AG10803 (cell line): ENCODE data around the gene GPC5.

Source experiments
- DNase-seq: peaks from one replicate; pipeline ENCODE4 v3.0.0; 2010; ENCODE audit warnings: low read depth
- H3K4me3 ChIP-seq: 2 replicates; pipeline ENCODE4 v1.5.1; 2011; ENCODE audit warnings: mild to moderate bottlenecking, low read length, control low read depth
- CTCF ChIP-seq: conservative IDR thresholded peaks from 2 replicates; pipeline ENCODE4 v1.5.1; 2011; ENCODE audit warnings: mild to moderate bottlenecking, low read length, control low read depth, inconsistent platforms

GPC5 gene

GRCh38 chr13:92256211-92256610 lies 857.8 kb downstream of the GPC5 start:
- TF ChIP-seq CTCF, result no peak
- no peak overlapping the region for H3K4me3 ChIP-seq
- DNase-seq, result no peak

- H3K4me3 ChIP-seq, result no peak overlapping the region
- DNase-seq, result no peak
Measured at GRCh38 chr13:92259046-92259445, 860.6 kb downstream of the GPC5 start.

DNA sequence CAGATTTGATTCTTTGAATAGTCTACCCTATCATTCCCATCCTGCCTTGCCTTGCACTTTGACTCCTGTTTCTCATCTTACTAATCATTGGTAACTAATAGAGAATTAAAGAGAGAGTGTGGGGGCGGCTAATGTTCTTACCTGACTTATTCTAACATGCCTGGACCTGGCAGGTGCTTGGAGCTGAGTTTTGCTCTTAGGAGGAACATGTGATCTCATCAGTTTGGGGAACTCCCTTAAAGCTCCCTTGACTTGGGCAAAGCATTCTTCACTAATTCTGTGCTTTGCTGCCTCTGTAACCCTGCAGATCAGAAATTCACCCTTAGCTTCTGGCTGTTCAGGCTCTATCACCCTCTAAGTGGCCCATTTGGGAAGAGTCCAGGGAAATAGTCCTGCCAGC lies 861.1 kb downstream of the GPC5 start:
- DNase-seq, result no peak
- TF ChIP-seq CTCF, result no peak
- no peak overlapping the region for H3K4me3 ChIP-seq

More at GRCh38 chr13:92259046-92259445, 860.6 kb downstream of the GPC5 start:
- no peak for TF ChIP-seq CTCF

DNA sequence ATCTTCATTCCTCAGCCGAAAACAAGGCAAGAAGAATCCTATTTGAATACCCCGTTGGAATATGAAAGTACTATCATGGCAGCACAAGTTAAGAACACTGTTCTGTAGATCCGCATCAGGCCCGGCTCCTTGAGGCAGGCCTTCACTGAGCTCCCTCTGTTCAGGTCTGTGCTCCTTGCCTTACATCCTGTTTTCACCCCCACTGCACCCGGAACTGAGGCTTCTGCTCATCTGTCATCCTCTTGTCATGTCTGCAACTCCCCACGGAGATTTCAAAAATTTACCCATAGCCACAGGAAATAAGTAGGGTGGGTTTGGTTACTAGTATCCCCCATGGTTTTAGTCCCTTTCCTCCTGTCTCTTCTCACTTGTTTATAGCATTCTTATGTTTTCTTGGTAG lies 861.9 kb downstream of the GPC5 start:
- no peak overlapping the region for H3K4me3 ChIP-seq
- no peak for DNase-seq
- no peak for TF ChIP-seq CTCF

DNA sequence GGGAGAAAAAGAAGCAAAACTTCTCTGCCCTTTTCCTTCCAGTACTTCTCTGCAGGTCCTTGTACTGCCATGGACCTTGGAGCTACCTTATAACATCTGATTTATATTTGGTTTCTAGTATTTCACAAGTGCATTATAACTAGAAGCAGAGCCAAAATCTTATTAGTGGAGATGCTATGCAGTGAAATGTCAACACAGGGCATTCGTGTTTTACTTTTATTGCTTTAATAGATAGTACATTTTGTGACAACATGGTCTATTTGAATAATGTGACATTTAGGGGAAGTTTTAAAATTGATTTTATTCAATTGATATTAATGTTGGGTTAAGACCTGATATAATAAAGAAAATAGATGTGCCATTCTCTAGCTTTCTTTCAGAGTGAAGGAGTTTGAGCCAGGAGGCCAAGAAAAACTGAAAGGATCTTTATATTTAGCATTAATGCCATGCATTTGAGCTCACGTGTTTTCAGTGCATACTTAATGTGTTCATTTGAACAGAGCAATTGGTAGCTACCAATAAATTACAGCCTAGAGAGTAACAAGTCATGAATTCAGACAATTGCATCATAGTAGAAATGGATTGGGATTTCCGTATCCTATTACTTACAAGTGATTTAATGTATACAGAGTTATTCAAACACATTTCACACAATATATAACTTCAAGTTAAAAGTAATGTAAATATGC lies 863.8 kb downstream of the GPC5 start:
- no peak for DNase-seq
- no peak for TF ChIP-seq CTCF
- H3K4me3 ChIP-seq, result no peak overlapping the region

DNA sequence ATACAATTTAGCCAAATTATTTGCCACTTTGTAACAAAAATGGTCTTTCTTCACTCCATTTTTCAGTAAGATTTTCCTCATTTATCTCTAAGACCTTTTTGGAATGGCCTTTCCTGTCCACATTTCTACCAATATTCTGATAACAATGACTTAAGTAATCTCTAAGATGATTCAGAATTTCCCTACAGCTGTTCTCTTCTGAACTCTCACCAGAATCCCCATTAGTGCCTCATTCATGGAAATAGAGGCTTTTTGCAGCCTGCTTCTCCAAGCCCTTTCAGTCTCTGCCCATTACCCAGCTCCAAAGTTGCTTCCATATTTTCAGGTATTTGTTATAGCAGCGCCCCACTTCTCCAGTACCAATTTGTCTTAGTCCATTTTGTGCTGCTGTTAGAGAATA lies 867.0 kb downstream of the GPC5 start:
- no peak overlapping the region for H3K4me3 ChIP-seq
- no peak for DNase-seq
- TF ChIP-seq CTCF, result no peak

- H3K4me3 ChIP-seq, result no peak overlapping the region
- no peak for TF ChIP-seq CTCF
- DNase-seq, result no peak
Measured at GRCh38 chr13:92270990-92271389, 872.6 kb downstream of the GPC5 start.
